Left forelimb (tissue), 1 donor: ENCODE measurements around the gene TBC1D24.
"Not testable (repeated sequence)": the region's sequence is repeated elsewhere in the genome, so short reads cannot be mapped to it uniquely, and the experiment has no call there.

Experiments used
- DNase-seq: peaks from one replicate; pipeline ENCODE4 v3.0.0-alpha.2; 2018; ENCODE audit warnings: low spot score

Gene TBC1D24

GRCh38 chr16:2533142-2533755, 58.3 kb downstream of the TBC1D24 start:
- DNase-seq: not testable (repeated sequence)

DNA sequence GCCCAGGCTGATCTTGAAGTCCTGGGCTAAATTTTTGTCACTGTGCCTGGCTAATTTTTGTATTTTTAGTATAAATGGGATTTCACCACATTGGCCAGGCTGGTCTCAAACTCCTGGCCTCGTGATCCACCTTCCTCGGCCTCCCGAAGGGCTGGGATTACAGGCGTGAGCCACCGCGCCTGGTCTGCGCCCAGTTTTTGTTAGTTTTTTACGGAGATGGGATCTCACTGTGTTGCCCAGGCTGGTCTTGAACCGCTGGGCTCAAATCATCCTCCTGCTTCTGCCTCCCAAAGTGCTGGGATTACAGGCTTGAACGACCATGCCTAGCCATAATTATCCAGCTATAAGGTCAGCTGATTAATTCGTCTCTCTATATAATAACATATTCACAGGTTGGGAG, 59.0 kb downstream of the TBC1D24 start:
- DNase-seq: no peak

GRCh38 chr16:2534335-2534734, 59.4 kb downstream of the TBC1D24 start:
- not testable (repeated sequence) for DNase-seq

DNA sequence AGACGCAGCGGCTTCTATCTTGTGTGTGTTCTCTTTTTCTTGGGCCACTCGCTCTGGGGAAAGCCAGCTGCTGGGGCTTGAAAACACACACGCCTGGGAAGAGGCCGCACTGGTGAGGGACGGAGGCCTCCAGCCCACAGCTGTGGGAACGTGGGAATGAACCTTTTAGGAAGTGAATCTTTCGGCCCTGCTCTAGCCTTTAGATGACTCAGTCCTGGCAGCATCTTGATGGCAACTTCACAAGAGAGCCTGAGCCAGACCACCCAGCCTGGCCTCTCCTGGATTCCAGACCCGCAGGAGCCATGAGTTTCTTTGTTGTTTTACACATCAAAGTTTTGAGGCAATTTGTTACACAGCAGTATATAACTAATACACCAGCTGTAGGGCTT, 60.7 kb downstream of the TBC1D24 start:
- no peak for DNase-seq

GRCh38 chr16:2537451-2538379, 62.8 kb downstream of the TBC1D24 start, which contains the start of gene PDPK1:
Gene PDPK1 (plus strand): TSS chr16:2538021. CDS start chr16:2538113, 92 bp downstream.
- DNase-seq: peak; percentile 96

DNA sequence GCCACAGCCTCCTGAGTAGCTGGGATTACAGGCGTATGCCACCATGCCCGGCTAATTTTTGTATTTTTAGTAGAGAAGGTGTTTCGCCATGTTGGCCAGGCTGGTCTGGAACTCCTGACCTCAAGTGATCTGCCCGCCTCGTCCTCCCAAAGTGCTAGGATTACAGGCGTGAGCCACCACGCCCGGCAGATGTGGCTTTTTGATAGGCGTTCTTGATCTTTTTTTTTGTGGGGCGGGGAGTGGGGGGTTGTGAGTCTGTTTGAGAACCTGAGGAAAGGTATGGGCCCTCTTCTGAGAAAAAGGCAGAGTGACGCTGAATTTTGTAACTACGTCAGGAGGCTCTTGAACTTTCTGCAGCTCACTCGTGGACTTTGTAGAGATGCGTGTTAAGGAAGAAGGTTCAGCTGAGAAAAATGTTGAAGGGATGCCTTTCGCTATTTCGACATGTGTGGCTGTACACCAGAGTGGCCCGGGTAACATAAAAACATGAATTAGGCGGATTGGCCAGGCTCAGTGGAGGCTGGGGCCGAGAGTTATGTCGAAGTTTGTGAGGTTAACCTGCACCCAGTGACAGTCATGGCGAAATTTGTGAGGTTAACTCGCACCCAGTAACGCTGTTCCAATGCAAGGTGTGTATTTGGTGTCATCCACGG, 64.4 kb downstream of the TBC1D24 start:
- not testable (repeated sequence) for DNase-seq

DNA sequence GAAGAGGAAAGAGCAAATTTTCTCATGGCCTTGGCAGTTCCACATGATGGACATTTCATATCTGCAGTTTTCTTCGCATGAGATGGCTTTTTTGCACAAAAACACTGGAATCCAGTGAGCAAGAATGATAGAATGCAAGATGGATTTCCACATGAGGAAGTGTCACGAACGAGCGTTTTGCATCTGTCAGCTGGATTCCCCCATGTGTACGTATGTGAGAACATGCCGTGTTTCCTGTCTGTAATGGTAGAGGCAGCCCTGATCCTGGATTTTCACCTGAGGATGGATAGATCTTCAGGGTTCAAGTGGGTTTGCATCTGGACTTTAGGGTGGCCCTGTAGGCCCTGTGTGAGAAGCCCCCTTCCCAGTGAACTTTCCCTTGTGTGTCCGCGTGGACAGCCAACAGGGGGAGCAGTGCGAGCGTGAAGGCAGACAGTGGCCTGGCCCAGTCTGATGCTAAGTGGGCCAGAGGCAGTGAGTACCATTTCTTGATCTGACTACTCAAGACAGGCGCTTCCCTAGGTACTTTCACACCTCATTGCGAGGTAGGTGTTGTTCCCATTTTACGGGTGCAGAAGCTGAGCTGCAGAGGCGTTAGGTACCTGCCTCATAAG, 65.0 kb downstream of the TBC1D24 start:
- not testable (repeated sequence) for DNase-seq

GRCh38 chr16:2540912-2541311, 66.0 kb downstream of the TBC1D24 start:
- DNase-seq: not testable (repeated sequence)

GRCh38 chr16:2541409-2541808, 66.5 kb downstream of the TBC1D24 start:
- not testable (repeated sequence) for DNase-seq

DNA sequence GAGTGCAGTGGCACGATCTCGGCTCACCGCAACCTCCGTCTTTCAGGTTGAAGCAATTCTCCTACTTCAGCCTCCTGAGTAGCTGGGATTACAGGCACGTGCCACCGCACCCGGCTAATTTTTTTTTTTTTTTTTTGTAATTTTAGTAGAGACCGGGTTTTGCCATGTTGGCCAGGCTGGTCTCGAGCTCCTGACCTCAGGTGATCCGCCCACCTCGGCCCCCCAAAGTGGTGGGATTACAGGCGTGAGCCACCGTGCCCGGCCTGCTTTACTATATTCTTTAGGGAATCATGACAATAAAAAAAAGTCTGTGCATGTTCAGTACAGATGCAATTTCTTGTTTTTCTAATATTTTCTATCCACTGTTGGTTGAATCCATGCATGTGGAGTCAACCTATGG, 68.8 kb downstream of the TBC1D24 start:
- not testable (repeated sequence) for DNase-seq

GRCh38 chr16:2550283-2550878, 75.5 kb downstream of the TBC1D24 start:
- DNase-seq: not testable (repeated sequence)

DNA sequence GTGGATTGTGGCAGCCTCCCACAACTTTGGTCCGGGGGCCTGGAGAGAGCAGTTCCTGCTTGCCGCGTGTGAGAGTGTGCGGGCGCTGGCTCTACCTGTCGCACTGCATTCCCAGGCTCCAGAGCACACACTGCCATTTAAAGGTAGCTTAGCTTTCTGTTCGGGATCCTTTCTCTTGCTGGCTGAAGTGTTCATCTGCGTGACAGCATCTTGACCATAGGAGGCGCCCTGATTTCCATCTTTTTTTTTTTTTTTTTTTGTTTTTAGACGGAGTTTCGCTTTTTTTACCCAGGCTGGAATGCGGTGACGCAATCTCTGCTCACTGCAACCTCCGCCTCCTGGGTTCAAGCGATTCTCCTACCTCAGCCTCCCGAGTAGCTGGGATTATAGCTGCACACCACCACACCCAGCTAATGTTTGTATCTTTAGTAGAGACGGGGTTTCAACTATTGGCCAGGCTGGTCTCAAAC, 76.5 kb downstream of the TBC1D24 start:
- not testable (repeated sequence) for DNase-seq

GRCh38 chr16:2554709-2555425, 79.9 kb downstream of the TBC1D24 start:
- not testable (repeated sequence) for DNase-seq
